A549 (cell line): ENCODE results near the gene SASH1. TPM values are rescaled to one million over a fixed set of nuclear protein-coding genes. Genes with fewer than 3 reads are reported as not detected.

ENCODE experiments used
- ATAC-seq, 2 experiments: fragments of 200-7000 bp in 1 of 2; fragments of >200 bp in 1 of 2; cut with Nextera tagmentation in 1 of 2; cut with Tn5 transposase in 1 of 2; 3 replicates each; pipeline versions ENCODE4 v1.8.0 to v1.9.1; 2018 to 2020; ENCODE audit warnings: mild to moderate bottlenecking in 1 of 2, moderate library complexity in 1 of 2
- CTCF ChIA-PET: fragments of 300-600 bp; sonication (Branson Sonifier 250); formaldehyde crosslinking; extraction: SDS; loops from one replicate; lab custom pipeline; 2021; ENCODE audit warnings: antibody characterized with exemption, inconsistent platforms; lab: Yijun Ruan, JAX
- POLR2A ChIA-PET: fragments of 350-600 bp; formaldehyde crosslinking; extraction: SDS; loops from one replicate; lab custom pipeline; 2021; ENCODE audit warnings: antibody characterized with exemption, inconsistent platforms; lab: Yijun Ruan, JAX
- DNase-seq, 2 experiments: peaks; one replicate each; pipeline versions ENCODE4 v3.0.0 to v3.0.0-alpha.2; 2011 to 2016; ENCODE audit warnings: low read depth in 1 of 2, low spot score in 1 of 2
- FAIRE-seq: peaks from 2 replicates; lab custom pipeline; 2011; peaks lifted over from hg19 to GRCh38; lab: Jason Lieb, UNC
- H3K27ac ChIP-seq, 2 experiments: fragments of >200 bp; sonication (Bioruptor Twin); formaldehyde crosslinking; 3 replicates each; pipeline ENCODE4 v1.5.1; 2016 to 2017
- H3K4me1 ChIP-seq: fragments of >200 bp; sonication (Bioruptor Twin); formaldehyde crosslinking; 3 replicates; pipeline ENCODE4 v1.6.1; 2016
- H3K4me2 ChIP-seq: fragments of >200 bp; sonication (Bioruptor Twin); formaldehyde crosslinking; 3 replicates; pipeline ENCODE4 v1.6.1; 2016
- H3K4me3 ChIP-seq: fragments of >200 bp; sonication (Bioruptor Twin); formaldehyde crosslinking; 3 replicates; pipeline ENCODE4 v1.5.1; 2016
- H3K9me3 ChIP-seq: fragments of >200 bp; sonication (Bioruptor Twin); formaldehyde crosslinking; 3 replicates; pipeline ENCODE4 v1.6.1; 2016
- CBX8 ChIP-seq: fragments of 200-600 bp; sonication (generic); IDR thresholded peaks from 2 replicates; pipeline ENCODE4 v1.6.1; 2016
- CEBPB ChIP-seq, 2 experiments: fragments of >200 bp in 1 of 2; sonication (Bioruptor Twin) in 1 of 2; formaldehyde crosslinking in 1 of 2; IDR thresholded peaks; 2 replicates each; pipeline ENCODE4 v1.6.1; 2012 to 2016
- CHD4 ChIP-seq: fragments of 200-600 bp; sonication (generic); IDR thresholded peaks from 2 replicates; pipeline ENCODE4 v1.6.1; 2016; ENCODE audit warnings: antibody characterized with exemption, mild to moderate bottlenecking, borderline replicate concordance
- E2F6 ChIP-seq: IDR thresholded peaks from 2 replicates; pipeline ENCODE4 v1.6.1; 2012; ENCODE audit warnings: low read depth, borderline replicate concordance
- EHF ChIP-seq: fragments of 250-450 bp; sonication (Bioruptor Pico); IDR thresholded peaks from 2 replicates; pipeline ENCODE4 v1.5.0; 2020; ENCODE audit warnings: mild to moderate bottlenecking
- ELK1 ChIP-seq: fragments of 150-350 bp; IDR thresholded peaks from 2 replicates; pipeline ENCODE4 v1.6.1; 2014; ENCODE audit warnings: low read depth, mild to moderate bottlenecking, low read length
- EP300 ChIP-seq, 2 experiments: fragments of >200 bp; sonication (Bioruptor Twin); formaldehyde crosslinking; IDR thresholded peaks; 2 replicates in 1 of 2; 3 replicates in 1 of 2; pipeline ENCODE4 v1.6.1; 2016 to 2017
- FOSB ChIP-seq: fragments of 250-450 bp; sonication (Bioruptor Pico); IDR thresholded peaks from 2 replicates; pipeline ENCODE4 v1.5.0; 2020; ENCODE audit warnings: mild to moderate bottlenecking, moderate library complexity
- FOXS1 ChIP-seq: fragments of 250-450 bp; sonication (Bioruptor Pico); IDR thresholded peaks from 2 replicates; pipeline ENCODE4 v1.5.0; 2020; ENCODE audit warnings: mild to moderate bottlenecking, moderate library complexity
- HES2 ChIP-seq: fragments of >200 bp; sonication (Bioruptor Twin); formaldehyde crosslinking; IDR thresholded peaks from 2 replicates; pipeline ENCODE4 v1.6.1; 2016
- HOXA7 ChIP-seq: fragments of 250-450 bp; sonication (Bioruptor Pico); IDR thresholded peaks from 2 replicates; pipeline ENCODE4 v1.5.0; 2020; ENCODE audit warnings: mild to moderate bottlenecking, moderate library complexity
- HOXB13 ChIP-seq: fragments of 250-450 bp; sonication (Bioruptor Pico); IDR thresholded peaks from 2 replicates; pipeline ENCODE4 v1.5.0; 2020; ENCODE audit warnings: low read depth, mild to moderate bottlenecking, moderate library complexity
- JUNB ChIP-seq: fragments of >200 bp; sonication (Bioruptor Twin); formaldehyde crosslinking; IDR thresholded peaks from 2 replicates; pipeline ENCODE4 v1.6.1; 2016
- MAX ChIP-seq: IDR thresholded peaks from 2 replicates; pipeline ENCODE4 v1.6.1; 2012
- MAZ ChIP-seq: fragments of 150-350 bp; IDR thresholded peaks from 2 replicates; pipeline ENCODE4 v1.6.1; 2014; ENCODE audit warnings: antibody characterized with exemption, low read depth, low read length, borderline replicate concordance
- MYC ChIP-seq: IDR thresholded peaks from 2 replicates; pipeline ENCODE4 v1.6.1; 2012; ENCODE audit warnings: mild to moderate bottlenecking, inconsistent platforms, low read length, improper control_type of control experiment, borderline replicate concordance
- NFE2L2 ChIP-seq: fragments of 150-350 bp; conservative IDR thresholded peaks from 2 replicates; pipeline ENCODE4 v1.6.1; 2014; ENCODE audit warnings: low read length
- POLR2A ChIP-seq: IDR thresholded peaks from 2 replicates; pipeline ENCODE4 v1.6.1; 2012; ENCODE audit warnings: mild to moderate bottlenecking, low read length
- RAD21 ChIP-seq, 2 experiments: fragments of >200 bp in 1 of 2; sonication (Bioruptor Twin) in 1 of 2; formaldehyde crosslinking in 1 of 2; IDR thresholded peaks in 1 of 2; conservative IDR thresholded peaks in 1 of 2; 2 replicates in 1 of 2; 3 replicates in 1 of 2; pipeline ENCODE4 v1.6.1; 2012 to 2018; ENCODE audit warnings: inconsistent platforms in 1 of 2
- RCOR1 ChIP-seq: fragments of 150-350 bp; IDR thresholded peaks from 2 replicates; pipeline ENCODE4 v1.6.1; 2014; ENCODE audit warnings: antibody characterized with exemption, low read length, low read depth
- RFX5 ChIP-seq: fragments of 450-650 bp; IDR thresholded peaks from 2 replicates; pipeline ENCODE4 v1.7.1; 2014; ENCODE audit warnings: antibody characterized with exemption, mild to moderate bottlenecking, moderate library complexity
- TP53 ChIP-seq: fragments of 250-450 bp; sonication (Bioruptor Pico); IDR thresholded peaks from 2 replicates; pipeline ENCODE4 v1.5.0; 2021; ENCODE audit warnings: mild to moderate bottlenecking, moderate library complexity
- ZFP36 ChIP-seq: fragments of 450-650 bp; IDR thresholded peaks from 2 replicates; pipeline ENCODE4 v1.6.1; 2014; ENCODE audit warnings: borderline replicate concordance; ENCODE audit not compliant: partially characterized antibody
- ZSCAN20 ChIP-seq: fragments of 250-450 bp; sonication (Bioruptor Pico); IDR thresholded peaks from 2 replicates; pipeline ENCODE4 v1.8.0; 2022; ENCODE audit warnings: mild to moderate bottlenecking, moderate library complexity
- WGBS: methylation state at CpG from one replicate; pipeline ENCODE4 v1.1.6; 2017; ENCODE audit errors: missing lambda C conversion rate; 5-methylcytosine and 5-hydroxymethylcytosine counted together
- polyA plus RNA-seq, 4 experiments: library from polyadenylated mRNA; depleted of rRNA in 3 of 4; stranded (reverse); fragments of >200 nt; fragmentation: RNase III in 1 of 4; extraction: RNeasy Plus Mini Kit Qiagen cat#74134 plus additional on column Dnase treatment in 1 of 4; gene quantifications; 2 replicates in 3 of 4; 3 replicates in 1 of 4; pipeline ENCODE4 v1.2.3, GENCODE V29; 2011 to 2017

The SASH1 gene
- polyA plus RNA-seq, 2 of the 4 experiments (the other 2 are of a cell fraction): 2.5 to 3.0 TPM

- no peak for ATAC-seq
- 91% methylated on average over 14 of the region's 14 CpGs for WGBS
- DNase-seq: no peak
- ChIA-PET CTCF (interaction anchor here (1.1 to 1.2 kb wide), 2 partner anchors 10 to 14 kb away, joined by 3 to 4 read pairs; no protein-coding TSS in a partner anchor), POLR2A (no interaction called here)
- Histone ChIP-seq H3K9me3 (no peaks in the 10 kb centered on the region), H3K4me2 (no peak overlapping the region), H3K27ac (no peak overlapping the region), H3K4me3 (no peak overlapping the region), H3K4me1 (no peaks in the 10 kb centered on the region)
- no peak for TF ChIP-seq MYC
- TF ChIP-seq NFE2L2: no peak
- TF ChIP-seq CEBPB (IDR thresholded peaks at IDR 0.05): no peak
- TF ChIP-seq E2F6: no peak
- TF ChIP-seq ZFP36: no peak
- TF ChIP-seq RCOR1: no peak
- no peak for TF ChIP-seq POLR2A
- no peak for TF ChIP-seq TP53 (CRISPR knock-in tag)
- no peak for TF ChIP-seq MAZ
- no peak for TF ChIP-seq CHD4
- TF ChIP-seq, all 56 proteins: peak for 0
- FAIRE-seq: no peak
Observed at GRCh38 chr6:148545901-148546300, 203.3 kb downstream of the SASH1 start.

GRCh38 chr6:148547110-148547509, 204.5 kb downstream of the SASH1 start:
- no peaks in the 10 kb centered on the region for H3K4me1 ChIP-seq
- FAIRE-seq (no peak), DNase-seq (no peak), ATAC-seq (no peak)
- no peak overlapping the region for H3K27ac ChIP-seq
- POLR2A ChIA-PET: no interaction called here
- no peaks in the 10 kb centered on the region for H3K9me3 ChIP-seq
- no peak overlapping the region for H3K4me2 ChIP-seq
- no peak overlapping the region for H3K4me3 ChIP-seq
- CTCF ChIA-PET: no interaction called here
- TF ChIP-seq EHF (CRISPR knock-in tag) (no peak), MAX (no peak)
- 88% methylated on average over 7 of the region's 7 CpGs for WGBS

DNA sequence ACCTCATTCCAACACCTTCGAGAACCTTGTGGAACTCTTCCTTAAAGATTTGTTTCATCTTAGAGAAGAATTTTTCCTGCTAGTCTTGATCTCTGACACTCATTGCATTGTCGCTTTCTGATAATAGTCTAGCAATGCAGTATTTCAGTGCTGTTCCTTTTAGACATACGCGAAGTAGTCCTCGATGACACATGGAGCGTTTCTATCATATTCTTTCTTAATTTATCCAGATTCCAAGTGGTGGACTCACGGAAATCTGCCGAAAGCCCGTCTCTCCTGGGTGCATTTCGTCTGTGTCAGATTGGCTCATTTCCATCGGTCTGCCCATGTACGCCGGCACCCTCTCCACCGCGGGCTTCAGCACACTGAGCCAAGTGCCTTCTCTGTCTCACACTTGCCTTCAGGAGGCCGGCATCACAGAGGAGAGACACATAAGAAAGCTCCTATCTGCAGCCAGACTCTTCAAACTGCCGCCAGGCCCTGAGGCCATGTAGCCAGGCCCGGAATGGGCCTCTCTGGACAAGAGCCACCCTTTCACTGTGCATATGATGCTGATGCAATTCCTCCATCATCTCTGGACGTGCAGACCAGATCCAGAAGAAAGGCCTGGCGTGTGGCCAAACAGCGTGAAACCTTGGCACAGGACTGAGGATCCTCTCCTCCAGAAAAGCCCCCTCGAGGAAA, 205.6 kb downstream of the SASH1 start:
- 84% methylated on average over 20 of the region's 22 CpGs for WGBS
- ATAC-seq: no peak
- no peak overlapping the region for H3K27ac ChIP-seq
- H3K4me2 ChIP-seq: no peak overlapping the region
- ChIA-PET POLR2A (no interaction called here), CTCF (no interaction called here)
- H3K4me3 ChIP-seq: no peak overlapping the region
- FAIRE-seq: no peak
- no peaks in the 10 kb centered on the region for H3K4me1 ChIP-seq
- no peaks in the 10 kb centered on the region for H3K9me3 ChIP-seq
- no peak for DNase-seq
- TF ChIP-seq ELK1 (no peak), JUNB (no peak), HOXA7 (CRISPR knock-in tag) (no peak), FOXS1 (CRISPR knock-in tag) (no peak), CHD4 (no peak), CBX8 (no peak), HES2 (no peak)

GRCh38 chr6:148548749-148549140, 206.1 kb downstream of the SASH1 start:
- WGBS: 95% methylated on average over 3 of the region's 4 CpGs

More at GRCh38 chr6:148548749-148549140, 206.1 kb downstream of the SASH1 start:
- FAIRE-seq: no peak
- CTCF ChIA-PET: no interaction called here
- no peaks in the 10 kb centered on the region for H3K9me3 ChIP-seq
- no peaks in the 10 kb centered on the region for H3K4me1 ChIP-seq
- POLR2A ChIA-PET: no interaction called here
- no peak overlapping the region for H3K4me2 ChIP-seq
- H3K4me3 ChIP-seq: no peak overlapping the region
- TF ChIP-seq MAZ (no peak), JUNB (no peak), HOXA7 (CRISPR knock-in tag) (no peak), EP300 (IDR thresholded peaks at IDR 0.05) (no peak), FOXS1 (CRISPR knock-in tag) (no peak), ZFP36 (no peak), HOXB13 (CRISPR knock-in tag) (no peak), FOSB (no peak), RFX5 (no peak), ZSCAN20 (no peak), MYC (no peak), RAD21 (conservative IDR thresholded peaks at IDR 0.05 in 1 of 2, IDR thresholded peaks at IDR 0.05 in 1 of 2) (no peak)
- ATAC-seq: no peak
- DNase-seq: no peak
- H3K27ac ChIP-seq: no peak overlapping the region
